ENCODE measurements around the gene DEPDC5. TPM values are rescaled to one million over a fixed set of nuclear protein-coding genes. Genes with fewer than 3 reads are reported as not detected.
"Not testable (repeated sequence)": the region's sequence is repeated elsewhere in the genome, so short reads cannot be mapped to it uniquely, and the experiment has no call there.

The DEPDC5 gene
- total RNA-seq (2021) (39.3 and 41.1 TPM in 2 replicates), Bru-seq, nascent RNA (percentile 70 among the genes with signal in this experiment), BruChase-seq, experiment 1, labeled RNA remaining after a 2-hour chase (percentile 79 among the genes with signal in this experiment), BruChase-seq, experiment 2, labeled RNA remaining after a 6-hour chase (percentile 79 among the genes with signal in this experiment)
- long read RNA-seq, full-length matches to known transcripts = 13 of 28 reads
- long read RNA-seq, partial matches to known transcripts = 8 of 28 reads
- long read RNA-seq, other reads (novel, unspliced or antisense) = 7 of 28 reads

DNA sequence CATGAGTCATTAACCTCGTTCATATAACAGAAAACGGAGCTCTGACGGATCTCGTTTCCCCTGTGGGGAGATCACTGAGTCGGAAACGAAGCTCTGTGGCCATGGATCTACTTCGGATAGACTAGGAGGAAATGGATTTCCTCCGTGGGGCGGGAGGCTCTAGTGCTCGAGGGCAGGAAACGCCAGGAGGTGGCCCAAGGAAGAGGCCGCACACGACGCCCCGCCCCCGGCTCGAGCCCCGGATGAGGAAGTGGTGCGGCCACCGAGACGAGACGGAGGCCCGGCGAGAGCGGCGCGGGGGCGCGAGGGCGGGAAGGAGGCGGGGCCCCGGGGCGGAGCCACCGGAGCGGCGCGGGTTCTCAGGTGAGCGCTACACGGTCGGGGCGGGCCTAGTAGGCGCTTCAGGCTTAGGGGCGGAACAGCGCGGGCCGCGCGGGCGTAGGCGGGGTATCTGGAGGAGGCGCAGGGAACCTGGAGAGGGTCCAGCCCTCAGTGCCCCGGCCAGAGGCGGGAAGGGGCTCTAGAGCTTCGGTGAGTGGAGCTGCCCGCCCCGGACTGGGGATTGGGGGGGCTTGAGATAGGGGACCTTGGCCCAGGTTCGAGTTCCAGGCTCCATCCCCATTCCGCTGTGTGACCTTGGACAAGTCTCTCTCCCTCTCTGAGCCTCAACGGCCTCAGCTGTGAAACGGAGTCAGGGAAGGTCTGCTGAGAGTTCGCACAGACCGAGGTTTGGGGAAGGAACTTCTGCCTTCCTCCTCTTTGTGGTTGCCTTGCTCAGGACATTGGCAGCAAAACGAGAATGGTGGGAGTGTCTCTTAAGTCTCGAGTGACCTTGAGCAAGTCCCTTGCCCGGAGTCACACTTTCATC is at the start of gene DEPDC5:
TSS of gene DEPDC5 (plus strand) at position 386 of the 868 bp plus-strand sequence. CDS start 903 bp downstream, outside the sequence.
- peak within 1 kb of the TSS; percentile 84 for H3K27ac ChIP-seq (ENCODE audit: low read depth, low read length, poor library complexity, severe bottlenecking)
- ChIA-PET CTCF (no interaction called here), POLR2A (ENCODE audit: low non-redundant PET) (interaction anchor here (0.6 kb wide), 1 partner anchor 192 kb away, joined by 4 read pairs; no protein-coding TSS in a partner anchor)
- no peaks in the 10 kb centered on the region for H3K27me3 ChIP-seq (replicated peaks; ENCODE audit: insufficient read depth, low read depth, low read length, poor library complexity)
- H3K9me3 ChIP-seq (ENCODE audit: low read depth, low read length, poor library complexity, severe bottlenecking) = no peaks in the 10 kb centered on the region
- H3K4me3 ChIP-seq (ENCODE audit: low read depth, low read length, poor library complexity, severe bottlenecking) = peak within 1 kb of the TSS; percentile 71
- peaks cover 6% of the 10 kb centered on the region for H3K36me3 ChIP-seq (ENCODE audit: insufficient read depth, low read length, poor library complexity, severe bottlenecking)
- intact Hi-C loops (cut with micrococcal nuclease; ENCODE audit: unreplicated experiment) = loop anchor here (10.0 kb wide), 1 partner anchor 191 kb away; the partner anchor contains the start of gene YWHAH
- TF ChIP-seq, protein P1, sequence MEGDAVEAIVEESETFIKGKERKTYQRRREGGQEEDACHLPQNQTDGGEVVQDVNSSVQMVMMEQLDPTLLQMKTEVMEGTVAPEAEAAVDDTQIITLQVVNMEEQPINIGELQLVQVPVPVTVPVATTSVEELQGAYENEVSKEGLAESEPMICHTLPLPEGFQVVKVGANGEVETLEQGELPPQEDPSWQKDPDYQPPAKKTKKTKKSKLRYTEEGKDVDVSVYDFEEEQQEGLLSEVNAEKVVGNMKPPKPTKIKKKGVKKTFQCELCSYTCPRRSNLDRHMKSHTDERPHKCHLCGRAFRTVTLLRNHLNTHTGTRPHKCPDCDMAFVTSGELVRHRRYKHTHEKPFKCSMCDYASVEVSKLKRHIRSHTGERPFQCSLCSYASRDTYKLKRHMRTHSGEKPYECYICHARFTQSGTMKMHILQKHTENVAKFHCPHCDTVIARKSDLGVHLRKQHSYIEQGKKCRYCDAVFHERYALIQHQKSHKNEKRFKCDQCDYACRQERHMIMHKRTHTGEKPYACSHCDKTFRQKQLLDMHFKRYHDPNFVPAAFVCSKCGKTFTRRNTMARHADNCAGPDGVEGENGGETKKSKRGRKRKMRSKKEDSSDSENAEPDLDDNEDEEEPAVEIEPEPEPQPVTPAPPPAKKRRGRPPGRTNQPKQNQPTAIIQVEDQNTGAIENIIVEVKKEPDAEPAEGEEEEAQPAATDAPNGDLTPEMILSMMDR (conservative IDR thresholded peaks at IDR 0.05; ENCODE audit: low read depth, low read length) = no peak
- TF ChIP-seq EZH2 (IDR thresholded peaks at IDR 0.05; ENCODE audit: borderline replicate concordance, low read depth, low read length, poor library complexity, severe bottlenecking) = no peak
- H3K4me1 ChIP-seq (ENCODE audit: insufficient read depth, low read length, poor library complexity, severe bottlenecking) = peaks cover 9% of the 10 kb centered on the region
- no TSS peak for BruUV-seq (replicated peaks)
- DNase-seq (ENCODE audit: low spot score) = peak; percentile 97

DNA sequence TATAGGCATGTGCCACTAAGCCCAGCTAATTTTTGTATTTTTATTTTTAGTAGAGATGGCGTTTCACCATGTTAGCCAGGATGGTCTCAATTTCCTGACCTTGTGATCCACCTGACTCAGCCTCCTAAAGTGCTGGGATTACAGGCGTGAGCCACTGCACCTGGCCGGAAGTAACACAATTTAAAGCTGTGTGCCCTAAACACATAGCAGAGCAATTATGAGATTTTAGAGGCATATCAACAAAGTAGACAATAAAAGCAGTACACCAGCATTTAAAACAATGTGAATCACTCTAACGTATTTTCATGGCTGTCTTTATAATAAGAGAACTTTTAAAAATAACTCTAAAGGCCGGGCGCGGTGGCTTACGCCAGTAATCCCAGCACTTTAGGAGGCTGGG is 46.3 kb upstream of the DEPDC5 start:
- CTCF ChIA-PET = no interaction called here

DNA sequence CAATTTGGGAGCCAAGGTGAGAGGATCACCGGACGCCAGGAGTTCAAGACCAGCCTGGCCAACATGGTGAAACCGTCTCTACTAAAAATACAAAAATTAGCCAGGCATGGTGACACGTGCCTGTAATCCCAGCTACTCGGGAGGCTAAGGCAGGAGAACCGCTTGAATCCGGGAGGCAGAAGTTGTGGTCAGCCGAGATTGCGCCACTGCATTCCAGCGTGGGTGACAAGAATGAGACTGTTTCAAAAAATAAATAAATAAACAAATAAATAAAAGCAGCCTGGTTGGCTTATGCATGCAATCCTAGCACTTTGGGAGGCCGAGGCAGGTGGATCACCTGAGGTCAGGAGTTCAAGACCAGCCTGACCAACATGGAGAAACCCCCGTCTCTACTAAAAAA is 42.6 kb upstream of the DEPDC5 start:
- H3K27me3 ChIP-seq (replicated peaks; ENCODE audit: insufficient read depth, low read depth, low read length, poor library complexity); H3K9me3 ChIP-seq (ENCODE audit: low read depth, low read length, poor library complexity, severe bottlenecking); CTCF ChIA-PET; intact Hi-C loops (cut with micrococcal nuclease; ENCODE audit: unreplicated experiment); H3K4me3 ChIP-seq (ENCODE audit: low read depth, low read length, poor library complexity, severe bottlenecking); BruUV-seq (replicated peaks); H3K4me1 ChIP-seq (ENCODE audit: insufficient read depth, low read length, poor library complexity, severe bottlenecking); POLR2A ChIA-PET (ENCODE audit: low non-redundant PET); H3K27ac ChIP-seq (ENCODE audit: low read depth, low read length, poor library complexity, severe bottlenecking); DNase-seq (ENCODE audit: low spot score): not testable (repeated sequence)
- peaks cover 48% of the 10 kb centered on the region for H3K36me3 ChIP-seq (ENCODE audit: insufficient read depth, low read length, poor library complexity, severe bottlenecking)

More for the DNA sequence above, 46.3 kb upstream of the DEPDC5 start:
- TF ChIP-seq, protein P1 (conservative IDR thresholded peaks at IDR 0.05; ENCODE audit: low read depth, low read length) = no peak
- TF ChIP-seq EZH2 (IDR thresholded peaks at IDR 0.05; ENCODE audit: borderline replicate concordance, low read depth, low read length, poor library complexity, severe bottlenecking) = no peak
- BruUV-seq (replicated peaks) = no TSS peak
- Histone ChIP-seq H3K4me3 (ENCODE audit: low read depth, low read length, poor library complexity, severe bottlenecking) (no peak overlapping the region), H3K27ac (ENCODE audit: low read depth, low read length, poor library complexity, severe bottlenecking) (no peak overlapping the region), H3K27me3 (replicated peaks; ENCODE audit: insufficient read depth, low read depth, low read length, poor library complexity) (no peaks in the 10 kb centered on the region), H3K4me1 (ENCODE audit: insufficient read depth, low read length, poor library complexity, severe bottlenecking) (no peaks in the 10 kb centered on the region), H3K36me3 (ENCODE audit: insufficient read depth, low read length, poor library complexity, severe bottlenecking) (peaks cover 27% of the 10 kb centered on the region), H3K9me3 (ENCODE audit: low read depth, low read length, poor library complexity, severe bottlenecking) (no peaks in the 10 kb centered on the region)
- DNase-seq (ENCODE audit: low spot score) = no peak
- intact Hi-C loops (cut with micrococcal nuclease; ENCODE audit: unreplicated experiment) = no loop called here
- POLR2A ChIA-PET (ENCODE audit: low non-redundant PET) = no interaction called here

All from A673 (cell line).